ENCODE results near the gene GATA5.

Gene GATA5

DNA sequence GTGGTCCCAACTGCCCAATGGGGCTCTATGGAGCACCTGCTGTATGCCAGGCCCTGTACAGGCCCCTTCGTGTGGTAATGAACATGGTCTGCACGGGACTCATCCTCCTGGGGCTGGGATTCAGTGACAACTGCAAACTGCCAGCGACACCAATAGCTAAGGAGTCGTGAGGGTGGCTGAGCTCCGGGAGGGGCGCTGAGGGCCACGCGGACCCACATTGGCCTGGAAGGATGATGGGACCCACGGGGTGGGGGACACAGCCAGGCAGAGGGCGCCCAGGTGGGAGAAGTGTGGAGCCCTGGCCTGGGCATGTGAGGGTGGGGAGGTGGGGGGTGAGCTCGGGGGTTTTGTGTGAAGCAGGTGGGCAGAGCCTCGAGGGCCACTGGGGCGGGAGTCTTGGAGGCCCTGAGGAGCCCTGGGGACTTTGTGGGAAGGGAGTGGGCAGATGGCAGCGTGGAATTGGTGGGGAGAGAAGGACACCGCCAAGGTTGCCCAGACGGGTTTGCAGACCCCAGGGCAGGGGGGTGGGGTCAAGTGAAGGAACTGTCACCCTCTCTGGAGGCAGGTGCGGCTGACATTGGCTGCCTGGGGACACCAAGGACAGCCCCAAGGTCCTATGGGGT lies 22.5 kb downstream of the GATA5 start:
- TF ChIP-seq EZH2 (IDR thresholded peaks at IDR 0.05) (no peak), FOXP2 (optimal IDR thresholded peaks at IDR 0.05; ENCODE audit: control extremely low read depth, extremely low read length, insufficient read depth) (no peak), POLR2AphosphoS5 (IDR thresholded peaks at IDR 0.05; ENCODE audit: borderline replicate concordance, low read depth, low read length) (no peak)
- Histone ChIP-seq H3K4me3 (no peak overlapping the region), H3K27ac (no peak overlapping the region), H3K9ac (ENCODE audit: insufficient read length) (no peak overlapping the region), H3K9me3 (ENCODE audit: low read depth, low read length) (no peaks in the 10 kb centered on the region), H3K36me3 (ENCODE audit: insufficient read depth, low read length) (no peaks in the 10 kb centered on the region)
- DNase-seq (ENCODE audit: low read depth, low spot score): no peak

DNA sequence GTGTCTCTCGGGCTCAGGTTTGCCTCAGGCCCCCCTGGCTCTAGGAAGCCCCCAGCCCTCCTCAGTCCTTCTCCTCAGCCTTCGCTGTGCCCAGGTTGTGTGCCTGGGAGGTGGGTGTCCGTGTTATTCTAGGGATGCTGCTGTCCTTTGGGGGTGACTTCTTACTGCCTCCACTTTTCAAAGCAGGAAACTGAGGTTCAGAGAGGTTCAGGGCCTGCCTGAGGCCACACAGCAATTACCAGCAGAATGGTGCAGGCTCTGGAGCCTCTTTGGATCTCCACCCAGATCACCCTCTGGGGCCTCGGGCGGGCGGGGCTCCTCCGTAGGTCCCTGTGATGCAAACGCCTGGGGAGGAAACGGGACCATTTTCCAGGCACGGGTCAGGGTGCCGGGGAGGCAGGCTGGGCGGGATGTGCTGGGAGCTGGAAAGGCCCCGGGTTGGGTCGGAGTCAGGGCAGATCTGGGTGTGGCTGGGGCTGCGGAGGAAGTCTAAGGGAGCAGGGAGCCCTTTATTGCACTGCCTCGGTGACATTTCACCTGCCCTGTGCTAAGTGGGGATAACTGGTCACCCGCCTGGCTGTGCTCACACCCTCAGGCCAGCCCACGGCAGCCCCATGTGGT lies 23.2 kb downstream of the GATA5 start:
- DNase-seq (ENCODE audit: low read depth, low spot score): no peak
- no peak overlapping the region for H3K27ac ChIP-seq
- no peak overlapping the region for H3K9ac ChIP-seq (ENCODE audit: insufficient read length)

DNA sequence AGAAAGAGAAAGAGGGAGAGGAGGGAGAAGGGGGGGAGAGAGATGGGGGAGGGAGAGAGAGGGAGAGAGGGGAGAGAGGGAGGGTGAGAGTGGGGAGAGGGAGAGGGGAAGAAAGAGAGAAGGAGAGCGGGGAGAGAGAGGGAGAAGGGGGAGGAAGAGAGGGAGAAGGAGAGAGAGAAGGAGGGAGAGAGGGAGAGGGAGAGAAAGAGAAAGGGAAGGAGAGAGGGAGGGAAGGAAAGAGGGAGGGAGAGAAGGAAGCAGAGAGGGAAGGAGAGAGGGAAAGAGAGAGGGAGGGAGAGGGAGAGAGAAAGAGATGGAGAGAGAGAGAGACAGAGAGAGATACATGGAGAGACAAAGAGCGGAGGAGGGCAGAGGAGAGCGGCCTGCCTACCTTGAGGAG lies 23.8 kb downstream of the GATA5 start:
- H3K9me3 ChIP-seq (ENCODE audit: low read depth, low read length): no peaks in the 10 kb centered on the region
- no peak overlapping the region for H3K27ac ChIP-seq
- TF ChIP-seq EZH2 (IDR thresholded peaks at IDR 0.05): no peak
- TF ChIP-seq FOXP2 (optimal IDR thresholded peaks at IDR 0.05; ENCODE audit: control extremely low read depth, extremely low read length, insufficient read depth): no peak
- no peak for TF ChIP-seq POLR2AphosphoS5 (IDR thresholded peaks at IDR 0.05; ENCODE audit: borderline replicate concordance, low read depth, low read length)
- H3K36me3 ChIP-seq (ENCODE audit: insufficient read depth, low read length): no peaks in the 10 kb centered on the region
- no peak overlapping the region for H3K9ac ChIP-seq (ENCODE audit: insufficient read length)
- no peak overlapping the region for H3K4me3 ChIP-seq
- DNase-seq (ENCODE audit: low read depth, low spot score): no peak

More for the DNA sequence above, 23.2 kb downstream of the GATA5 start:
- Histone ChIP-seq H3K36me3 (ENCODE audit: insufficient read depth, low read length) (no peaks in the 10 kb centered on the region), H3K9me3 (ENCODE audit: low read depth, low read length) (no peaks in the 10 kb centered on the region), H3K4me3 (no peak overlapping the region)
- TF ChIP-seq EZH2 (IDR thresholded peaks at IDR 0.05) (no peak), FOXP2 (optimal IDR thresholded peaks at IDR 0.05; ENCODE audit: control extremely low read depth, extremely low read length, insufficient read depth) (no peak), POLR2AphosphoS5 (IDR thresholded peaks at IDR 0.05; ENCODE audit: borderline replicate concordance, low read depth, low read length) (no peak)

GRCh38 chr20:62451156-62451767 lies 24.5 kb downstream of the GATA5 start:
- H3K9me3 ChIP-seq (ENCODE audit: low read depth, low read length): no peaks in the 10 kb centered on the region
- H3K4me3 ChIP-seq: no peak overlapping the region
- H3K27ac ChIP-seq: no peak overlapping the region
- no peaks in the 10 kb centered on the region for H3K36me3 ChIP-seq (ENCODE audit: insufficient read depth, low read length)
- DNase-seq (ENCODE audit: low read depth, low spot score): no peak
- TF ChIP-seq FOXP2 (optimal IDR thresholded peaks at IDR 0.05; ENCODE audit: control extremely low read depth, extremely low read length, insufficient read depth) (no peak), EZH2 (IDR thresholded peaks at IDR 0.05) (no peak), POLR2AphosphoS5 (IDR thresholded peaks at IDR 0.05; ENCODE audit: borderline replicate concordance, low read depth, low read length) (no peak)
- no peak overlapping the region for H3K9ac ChIP-seq (ENCODE audit: insufficient read length)

DNA sequence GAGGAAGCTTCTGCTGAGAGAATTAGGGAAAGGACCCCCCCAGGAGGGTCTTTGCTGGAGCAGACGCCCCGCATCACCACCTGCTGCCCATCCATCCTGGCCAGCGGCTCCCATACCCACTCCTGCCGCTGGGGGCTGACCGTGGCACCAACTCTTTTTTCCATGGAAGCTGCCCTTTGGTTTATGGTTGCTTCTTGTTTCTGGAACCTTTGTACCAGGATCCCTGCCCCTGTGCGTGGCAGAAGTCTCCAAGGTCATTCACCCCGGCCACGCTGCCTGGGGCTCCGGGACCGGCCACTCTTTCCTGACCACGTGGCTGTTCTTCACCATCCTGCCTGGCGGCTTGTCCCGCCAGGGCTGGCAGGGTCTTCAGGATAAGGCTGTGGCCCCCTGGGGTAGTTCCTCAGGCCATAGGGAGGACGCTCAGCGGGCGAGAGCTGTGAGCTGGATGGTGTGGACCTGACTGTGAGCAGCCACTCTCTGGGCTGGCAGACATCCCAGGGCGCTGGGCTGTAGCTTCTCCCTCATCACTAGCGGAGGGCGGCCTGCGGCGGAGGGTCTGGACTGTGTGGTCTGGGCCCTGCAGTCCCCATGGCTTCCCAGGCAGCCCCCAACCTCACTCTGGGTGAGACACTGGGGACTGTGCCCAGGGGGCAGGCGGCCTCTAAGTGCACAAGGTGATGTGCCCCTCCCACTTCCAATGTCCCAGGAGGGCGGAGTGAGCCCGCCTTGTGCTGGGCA lies 25.7 kb downstream of the GATA5 start:
- Histone ChIP-seq H3K27ac (no peak overlapping the region), H3K36me3 (ENCODE audit: insufficient read depth, low read length) (no peaks in the 10 kb centered on the region), H3K9ac (ENCODE audit: insufficient read length) (no peak overlapping the region), H3K9me3 (ENCODE audit: low read depth, low read length) (no peaks in the 10 kb centered on the region), H3K4me3 (no peak overlapping the region)
- DNase-seq (ENCODE audit: low read depth, low spot score): no peak
- TF ChIP-seq POLR2AphosphoS5 (IDR thresholded peaks at IDR 0.05; ENCODE audit: borderline replicate concordance, low read depth, low read length) (no peak), EZH2 (IDR thresholded peaks at IDR 0.05) (no peak), FOXP2 (optimal IDR thresholded peaks at IDR 0.05; ENCODE audit: control extremely low read depth, extremely low read length, insufficient read depth) (no peak)

DNA sequence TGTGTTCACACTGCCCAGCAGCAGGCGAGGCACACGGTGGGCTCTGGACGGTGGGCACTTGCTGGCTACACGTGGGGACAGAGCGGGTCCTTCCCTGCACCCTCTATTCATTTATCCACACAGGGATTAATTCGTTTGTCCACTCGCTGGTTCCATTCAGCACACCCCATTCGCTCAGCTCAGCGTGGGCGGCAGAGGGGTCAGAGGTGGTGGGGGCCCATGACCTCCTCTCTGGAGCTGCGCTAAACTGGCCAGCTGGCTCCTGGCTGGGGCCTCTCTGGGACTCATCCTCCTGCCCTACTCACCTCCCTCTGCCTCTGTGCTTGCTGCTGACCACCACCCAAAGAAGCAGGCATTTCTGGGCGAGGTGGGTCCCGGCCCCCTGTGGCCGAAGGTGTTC lies 27.0 kb downstream of the GATA5 start:
- H3K9ac ChIP-seq (ENCODE audit: insufficient read length): no peak overlapping the region
- no peaks in the 10 kb centered on the region for H3K9me3 ChIP-seq (ENCODE audit: low read depth, low read length)
- DNase-seq (ENCODE audit: low read depth, low spot score): no peak
- no peak overlapping the region for H3K27ac ChIP-seq
- no peaks in the 10 kb centered on the region for H3K36me3 ChIP-seq (ENCODE audit: insufficient read depth, low read length)
- no peak overlapping the region for H3K4me3 ChIP-seq
- TF ChIP-seq EZH2 (IDR thresholded peaks at IDR 0.05) (no peak), POLR2AphosphoS5 (IDR thresholded peaks at IDR 0.05; ENCODE audit: borderline replicate concordance, low read depth, low read length) (no peak), FOXP2 (optimal IDR thresholded peaks at IDR 0.05; ENCODE audit: control extremely low read depth, extremely low read length, insufficient read depth) (no peak)

DNA sequence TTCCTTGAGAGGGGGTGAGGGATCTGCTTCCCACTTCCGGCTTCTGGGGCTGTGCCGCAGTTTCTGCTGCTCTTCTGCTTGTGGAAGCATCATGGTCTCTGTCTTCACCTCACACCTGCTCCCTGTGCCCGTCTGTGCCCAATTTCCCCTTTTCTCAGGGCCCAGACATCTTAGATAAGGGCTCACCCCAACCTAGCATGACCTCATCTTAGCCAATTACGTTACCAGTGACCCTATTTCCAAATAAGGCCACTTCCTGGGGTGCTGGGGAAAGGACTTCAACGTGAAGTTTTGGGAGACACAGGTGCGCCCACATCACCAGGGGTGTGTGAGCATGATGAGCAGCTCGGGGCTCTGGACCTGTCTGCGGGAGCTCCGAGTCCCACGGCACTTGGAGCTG lies 27.8 kb downstream of the GATA5 start:
- Histone ChIP-seq H3K9ac (ENCODE audit: insufficient read length) (no peak overlapping the region), H3K27ac (no peak overlapping the region), H3K9me3 (ENCODE audit: low read depth, low read length) (no peaks in the 10 kb centered on the region), H3K36me3 (ENCODE audit: insufficient read depth, low read length) (no peaks in the 10 kb centered on the region), H3K4me3 (no peak overlapping the region)
- DNase-seq (ENCODE audit: low read depth, low spot score): no peak
- no peak for TF ChIP-seq EZH2 (IDR thresholded peaks at IDR 0.05)
- no peak for TF ChIP-seq POLR2AphosphoS5 (IDR thresholded peaks at IDR 0.05; ENCODE audit: borderline replicate concordance, low read depth, low read length)
- no peak for TF ChIP-seq FOXP2 (optimal IDR thresholded peaks at IDR 0.05; ENCODE audit: control extremely low read depth, extremely low read length, insufficient read depth)
